ENCODE data around the gene SDC1. TPM values are rescaled to one million over a fixed set of nuclear protein-coding genes. Genes with fewer than 3 reads are reported as not detected.

SDC1 gene
- total RNA-seq, 1 experiment from 2014 or later, result 117 TPM

GRCh38 chr2:20214566-20215182 is 10.3 kb downstream of the SDC1 start:
- Histone ChIP-seq H3K36me3 (peaks cover 16% of the 10 kb centered on the region), H3K4me3 (no peak overlapping the region), H3K4me1 (replicated peaks) (no peaks in the 10 kb centered on the region), H3K27me3 (replicated peaks) (no peaks in the 10 kb centered on the region), H3K9me3 (replicated peaks) (no peaks in the 10 kb centered on the region), H3K27ac (no peak overlapping the region)
- DNase-seq (ENCODE audit: low read depth in 1 of 2, low spot score in 2 of 2), result no peak

- Histone ChIP-seq H3K27me3 (replicated peaks) (no peaks in the 10 kb centered on the region), H3K36me3 (peaks cover 11% of the 10 kb centered on the region; the same call in 1 of the 2 replicates), H3K9me3 (replicated peaks) (no peaks in the 10 kb centered on the region), H3K4me1 (replicated peaks) (no peaks in the 10 kb centered on the region), H3K4me3 (no peak overlapping the region), H3K27ac (no peak overlapping the region)
- DNase-seq (ENCODE audit: low read depth in 1 of 2, low spot score in 2 of 2), result no peak
These were observed 11.0 kb downstream of the SDC1 start for GRCh38 chr2:20213651-20214565.

- Histone ChIP-seq H3K4me1 (replicated peaks) (peaks cover 7% of the 10 kb centered on the region), H3K9me3 (replicated peaks) (no peaks in the 10 kb centered on the region), H3K36me3 (peaks cover 6% of the 10 kb centered on the region; the same call in 1 of the 2 replicates), H3K27me3 (replicated peaks) (no peaks in the 10 kb centered on the region), H3K4me3 (no peak overlapping the region), H3K27ac (no peak overlapping the region)
- no peak for DNase-seq (ENCODE audit: low read depth in 1 of 2, low spot score in 2 of 2)
These were observed 11.9 kb downstream of the SDC1 start for GRCh38 chr2:20212871-20213503.

DNA sequence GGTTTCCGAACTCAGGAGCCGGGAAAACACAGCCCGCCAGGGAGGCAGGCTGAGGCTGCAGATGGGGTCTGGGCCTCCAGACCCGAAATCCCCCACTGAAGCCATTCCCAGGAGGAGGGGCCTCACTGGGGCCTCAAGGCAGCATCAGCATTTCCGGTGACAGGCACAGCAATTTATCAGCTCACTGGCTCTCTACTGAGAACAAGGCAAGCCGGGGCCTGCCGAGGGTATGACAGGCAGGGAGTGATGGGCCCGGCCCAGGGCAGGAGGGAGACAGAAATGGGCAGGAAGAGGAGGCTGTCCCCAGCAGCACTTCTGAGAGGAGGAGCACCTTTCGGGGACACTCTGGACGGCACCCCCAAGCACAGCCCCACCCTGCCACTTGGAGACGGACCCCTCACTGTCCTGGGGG is 12.5 kb downstream of the SDC1 start:
- Histone ChIP-seq H3K4me3 (no peak overlapping the region), H3K27ac (no peak overlapping the region), H3K4me1 (replicated peaks) (peaks cover 9% of the 10 kb centered on the region), H3K9me3 (replicated peaks) (no peaks in the 10 kb centered on the region), H3K27me3 (replicated peaks) (no peaks in the 10 kb centered on the region), H3K36me3 (peaks cover 5% of the 10 kb centered on the region; the same call in 1 of the 2 replicates)
- DNase-seq (ENCODE audit: low read depth in 1 of 2, low spot score in 2 of 2), result no peak

DNA sequence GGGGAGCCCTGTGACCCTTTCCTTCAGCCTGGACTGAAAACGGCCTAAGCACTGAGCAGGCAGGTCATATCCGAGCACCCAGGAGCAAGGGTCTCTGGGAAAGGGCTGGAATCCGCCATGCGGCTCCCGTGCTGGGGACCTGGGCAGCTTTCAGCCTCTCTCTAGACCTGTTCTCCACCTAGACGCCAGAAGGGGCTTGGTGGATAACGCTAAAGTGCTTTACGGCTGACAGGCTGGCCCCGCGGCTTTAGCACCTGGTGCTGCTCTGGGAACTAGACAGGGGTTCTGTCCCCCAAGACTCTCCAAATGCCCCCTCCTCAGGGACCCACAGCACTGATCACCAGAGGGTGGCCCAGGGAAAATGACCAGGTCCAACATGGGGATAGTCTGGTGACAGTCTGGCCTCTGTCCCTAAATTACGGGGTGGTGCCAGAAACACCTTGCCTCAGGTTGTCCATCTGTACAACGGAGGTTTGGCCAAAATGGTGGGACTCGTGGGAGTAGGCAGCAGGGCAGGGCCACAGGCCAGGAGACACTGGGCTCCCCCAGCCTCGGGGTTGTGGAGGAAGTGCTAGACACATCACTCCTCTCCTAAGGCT is 13.0 kb downstream of the SDC1 start:
- Histone ChIP-seq H3K9me3 (replicated peaks) (no peaks in the 10 kb centered on the region), H3K27me3 (replicated peaks) (no peaks in the 10 kb centered on the region), H3K4me1 (replicated peaks) (peaks cover 9% of the 10 kb centered on the region), H3K36me3 (peaks cover 5% of the 10 kb centered on the region; the same call in 1 of the 2 replicates), H3K4me3 (no peak overlapping the region), H3K27ac (no peak overlapping the region)
- no peak for DNase-seq (ENCODE audit: low read depth in 1 of 2, low spot score in 2 of 2)

GRCh38 chr2:20211420-20211819 is 13.5 kb downstream of the SDC1 start:
- no peak for DNase-seq (ENCODE audit: low read depth in 1 of 2, low spot score in 2 of 2)
- Histone ChIP-seq H3K4me3 (no peak overlapping the region), H3K27me3 (replicated peaks) (no peaks in the 10 kb centered on the region), H3K4me1 (replicated peaks) (peaks cover 9% of the 10 kb centered on the region), H3K9me3 (replicated peaks) (no peaks in the 10 kb centered on the region), H3K36me3 (peaks cover 5% of the 10 kb centered on the region; the same call in 1 of the 2 replicates), H3K27ac (no peak overlapping the region)

DNA sequence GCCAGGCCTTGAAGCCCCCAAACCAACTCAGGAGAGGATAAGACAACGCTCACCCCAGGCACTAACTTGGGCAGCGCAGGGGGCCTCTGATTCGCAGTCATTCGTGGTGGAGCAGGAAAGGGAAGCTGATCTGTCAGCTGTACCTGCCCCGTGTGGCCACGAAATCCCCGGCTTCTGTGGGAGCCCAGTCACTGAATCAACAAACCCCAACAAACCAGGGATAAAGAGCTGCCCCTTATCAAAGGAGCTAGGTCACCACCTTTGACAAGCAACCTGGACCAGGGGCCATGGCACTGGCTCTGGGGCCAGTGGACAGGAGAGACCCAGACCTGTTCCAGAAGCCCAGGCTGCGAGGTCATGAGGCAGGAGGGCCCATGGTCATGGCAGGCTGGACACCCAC is 14.5 kb downstream of the SDC1 start:
- H3K4me3 ChIP-seq, result no peak overlapping the region
- H3K9me3 ChIP-seq (replicated peaks), result no peaks in the 10 kb centered on the region
- H3K27me3 ChIP-seq (replicated peaks), result no peaks in the 10 kb centered on the region
- peaks cover 9% of the 10 kb centered on the region for H3K4me1 ChIP-seq (replicated peaks)
- no peak for DNase-seq (ENCODE audit: low read depth in 1 of 2, low spot score in 2 of 2)
- no peak overlapping the region for H3K27ac ChIP-seq
- H3K36me3 ChIP-seq, result peaks cover 5% of the 10 kb centered on the region; the same call in 1 of the 2 replicates

DNA sequence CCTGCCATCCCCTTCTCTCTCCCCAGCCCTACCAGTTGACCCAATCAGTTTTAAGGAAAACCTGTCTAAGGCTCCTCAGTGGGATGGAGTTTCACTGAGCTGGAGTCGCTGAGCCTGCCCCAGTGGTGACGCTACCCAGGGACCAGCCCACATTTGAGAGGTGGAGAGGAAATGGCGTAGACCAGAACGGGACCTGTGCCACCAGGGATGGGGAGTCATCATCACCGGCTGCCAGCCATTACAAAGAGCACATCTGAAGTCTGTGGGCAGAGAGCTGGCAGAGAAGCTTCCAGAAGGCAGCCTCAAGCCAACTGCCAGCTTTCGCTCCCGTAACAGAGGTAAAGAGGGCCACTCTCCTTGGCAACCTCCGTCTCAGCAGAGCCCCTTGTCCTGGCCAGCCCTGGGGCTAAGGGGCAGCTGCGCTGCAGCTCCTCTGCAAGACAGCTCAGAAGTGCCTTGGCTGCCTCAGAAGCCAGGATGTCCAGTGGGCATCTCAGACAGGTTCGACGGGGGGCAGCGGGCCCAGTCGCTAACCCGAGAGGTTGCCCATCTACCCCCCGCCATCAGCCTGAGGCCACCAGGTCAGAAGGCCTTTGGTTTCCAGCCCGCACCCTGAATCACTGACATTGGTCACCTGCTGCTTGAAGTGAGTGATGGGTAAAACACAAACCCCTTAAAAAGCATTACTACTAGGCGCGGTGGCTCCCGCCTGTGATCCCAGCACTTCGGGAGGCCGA is 15.4 kb downstream of the SDC1 start:
- Histone ChIP-seq H3K36me3 (peaks cover 13% of the 10 kb centered on the region), H3K4me3 (no peak overlapping the region), H3K27me3 (replicated peaks) (no peaks in the 10 kb centered on the region), H3K27ac (no peak overlapping the region), H3K4me1 (replicated peaks) (peaks cover 9% of the 10 kb centered on the region), H3K9me3 (replicated peaks) (no peaks in the 10 kb centered on the region)
- DNase-seq (ENCODE audit: low read depth in 1 of 2, low spot score in 2 of 2), result no peak

DNA sequence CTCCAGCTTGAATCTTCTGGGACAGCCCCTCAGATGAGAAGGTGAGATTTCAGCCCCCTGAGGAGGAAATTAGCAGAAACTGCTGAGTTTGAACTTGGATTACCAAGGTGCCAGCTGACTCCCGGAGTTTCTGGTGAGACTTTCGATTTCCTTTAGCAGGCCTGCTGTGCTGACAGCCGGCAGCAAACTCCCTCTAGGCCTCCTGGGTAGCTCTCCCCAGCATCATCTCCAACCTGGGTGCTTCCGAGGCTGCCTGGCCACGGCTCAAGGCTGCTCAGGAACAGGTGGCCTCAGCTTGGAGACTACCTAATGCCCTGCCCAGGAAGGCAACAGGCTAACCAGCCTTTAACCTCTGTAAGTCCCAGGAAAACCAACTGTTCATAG is 16.5 kb downstream of the SDC1 start:
- H3K27ac ChIP-seq, result no peak overlapping the region
- no peaks in the 10 kb centered on the region for H3K27me3 ChIP-seq (replicated peaks)
- peaks cover 21% of the 10 kb centered on the region for H3K36me3 ChIP-seq
- no peaks in the 10 kb centered on the region for H3K9me3 ChIP-seq (replicated peaks)
- peaks cover 9% of the 10 kb centered on the region for H3K4me1 ChIP-seq (replicated peaks)
- H3K4me3 ChIP-seq, result no peak overlapping the region
- DNase-seq (ENCODE audit: low read depth in 1 of 2, low spot score in 2 of 2), result peak in 1 of 2 experiments; percentile 26

DNA sequence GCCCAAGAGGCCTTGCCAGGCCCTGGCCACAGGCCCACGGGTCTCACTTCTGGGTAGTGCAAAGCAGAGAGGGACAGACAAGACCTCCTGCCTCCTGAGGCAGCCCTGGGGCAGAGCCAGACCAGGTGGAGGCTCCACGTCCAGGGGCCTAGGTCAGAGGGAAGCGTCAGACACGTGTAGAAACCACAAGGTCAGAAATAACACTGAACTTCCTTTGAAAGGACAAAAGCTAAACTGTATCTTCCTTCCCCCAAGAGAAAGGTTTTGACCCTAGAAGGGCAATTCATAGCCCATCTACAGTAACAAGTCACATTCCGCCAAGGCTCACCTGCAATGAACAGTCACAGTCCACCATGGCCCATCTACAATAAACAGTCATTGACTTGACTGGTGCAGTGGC is 17.9 kb downstream of the SDC1 start:
- Histone ChIP-seq H3K27me3 (replicated peaks) (no peaks in the 10 kb centered on the region), H3K9me3 (replicated peaks) (no peaks in the 10 kb centered on the region), H3K4me1 (replicated peaks) (peaks cover 9% of the 10 kb centered on the region), H3K36me3 (peaks cover 35% of the 10 kb centered on the region), H3K27ac (no peak overlapping the region), H3K4me3 (no peak overlapping the region)
- DNase-seq (ENCODE audit: low read depth in 1 of 2, low spot score in 2 of 2), result no peak

DNA sequence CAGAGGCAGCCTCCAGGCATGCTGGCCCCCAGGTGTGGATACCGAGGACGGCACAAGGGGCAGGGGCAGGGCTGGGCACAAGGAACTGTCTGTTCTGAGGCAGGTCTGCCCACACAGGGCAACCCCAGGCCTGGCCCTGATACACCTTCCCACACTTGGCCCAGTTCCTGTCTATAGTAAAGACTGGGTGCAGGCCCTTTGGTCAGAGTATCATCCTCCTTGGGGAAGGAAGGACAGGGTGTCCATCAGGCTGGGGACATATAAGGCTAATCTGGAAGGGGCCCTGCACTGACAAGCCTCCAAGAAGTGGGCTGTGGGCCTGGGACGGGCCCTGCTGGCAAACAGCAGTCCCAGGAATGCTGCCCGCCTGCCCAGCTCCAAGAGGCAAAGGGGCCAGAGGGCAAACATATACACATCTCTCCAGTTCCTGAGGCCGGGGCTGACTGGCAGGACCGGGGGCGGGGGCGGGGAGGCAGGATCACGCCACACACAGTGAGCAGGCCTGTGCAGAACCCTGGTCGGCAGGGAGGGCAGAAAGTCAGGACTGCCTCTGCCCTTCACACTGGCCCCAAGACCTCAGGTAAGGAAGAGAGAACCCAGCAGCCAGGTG is 18.9 kb downstream of the SDC1 start:
- Histone ChIP-seq H3K4me3 (no peak overlapping the region), H3K36me3 (peaks cover 35% of the 10 kb centered on the region), H3K27ac (no peak overlapping the region), H3K9me3 (replicated peaks) (no peaks in the 10 kb centered on the region), H3K27me3 (replicated peaks) (no peaks in the 10 kb centered on the region), H3K4me1 (replicated peaks) (peaks cover 9% of the 10 kb centered on the region)
- DNase-seq (ENCODE audit: low read depth in 1 of 2, low spot score in 2 of 2), result no peak

DNA sequence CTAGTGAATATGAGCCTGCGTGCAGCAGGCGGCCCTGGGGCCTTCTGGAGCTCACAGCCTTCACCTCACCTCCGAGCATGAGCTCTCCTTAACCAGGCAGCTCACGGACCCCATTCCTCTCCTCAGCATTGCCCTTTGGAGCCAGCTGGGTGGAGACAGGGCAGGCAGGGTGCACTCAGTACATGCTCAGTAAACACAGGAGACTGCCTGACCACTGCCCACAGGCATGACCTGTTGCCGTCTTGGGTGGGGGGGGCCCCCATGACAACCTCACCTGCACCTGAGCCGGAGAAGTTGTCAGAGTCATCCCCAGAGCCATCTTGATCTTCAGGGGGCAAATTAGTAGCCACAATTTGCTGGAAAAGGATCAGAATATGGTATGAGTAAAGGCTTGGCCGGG is 19.9 kb downstream of the SDC1 start:
- Histone ChIP-seq H3K27ac (no peak overlapping the region), H3K4me1 (replicated peaks) (peaks cover 9% of the 10 kb centered on the region), H3K9me3 (replicated peaks) (no peaks in the 10 kb centered on the region), H3K36me3 (peaks cover 35% of the 10 kb centered on the region), H3K4me3 (no peak overlapping the region), H3K27me3 (replicated peaks) (no peaks in the 10 kb centered on the region)
- no peak for DNase-seq (ENCODE audit: low read depth in 1 of 2, low spot score in 2 of 2)
